GM23338 (cell line): ENCODE data around the gene GTF2H4. TPM values are rescaled to one million over a fixed set of nuclear protein-coding genes. Genes with fewer than 3 reads are reported as not detected.

Source experiments
- ATAC-seq: fragments of 200-7000 bp; cut with Tn5 transposase; 3 replicates; pipeline ENCODE4 v1.9.1; 2020
- DNase-seq: peaks from one replicate; pipeline ENCODE4 v3.0.0-alpha.2; 2015; ENCODE audit warnings: low spot score
- H2AFZ ChIP-seq: fragments of 200-600 bp; sonication (generic); 2 replicates; pipeline ENCODE4 v1.8.0; 2016; ENCODE audit warnings: antibody characterized with exemption, mild to moderate bottlenecking, moderate library complexity
- H3F3A ChIP-seq: fragments of 200-600 bp; sonication (generic); replicated peaks from 2 replicates; pipeline ENCODE4 v1.8.0; 2017; ENCODE audit warnings: antibody characterized with exemption, mixed run types, low read depth
- H3K27ac ChIP-seq: fragments of 200-600 bp; sonication (generic); 2 replicates; pipeline ENCODE4 v1.6.1; 2016; ENCODE audit warnings: low read depth
- H3K27me3 ChIP-seq: fragments of 200-600 bp; sonication (generic); 2 replicates; pipeline ENCODE4 v1.8.0; 2016; ENCODE audit warnings: mild to moderate bottlenecking, mixed run types, moderate library complexity; ENCODE audit not compliant: insufficient read depth
- H3K36me3 ChIP-seq: fragments of 200-600 bp; sonication (generic); 2 replicates; pipeline ENCODE4 v1.8.0; 2016; ENCODE audit warnings: mild to moderate bottlenecking; ENCODE audit not compliant: insufficient read depth
- H3K4me1 ChIP-seq: fragments of 200-600 bp; sonication (generic); 2 replicates; pipeline ENCODE4 v1.8.0; 2016; ENCODE audit warnings: mild to moderate bottlenecking, moderate library complexity; ENCODE audit not compliant: insufficient read depth
- H3K4me2 ChIP-seq: fragments of 200-600 bp; sonication (generic); 2 replicates; pipeline ENCODE4 v1.7.1; 2017; ENCODE audit warnings: mixed run types
- H3K4me3 ChIP-seq: fragments of 200-600 bp; sonication (generic); 2 replicates; pipeline ENCODE4 v1.6.1; 2016; ENCODE audit warnings: mixed run types
- H3K79me2 ChIP-seq: fragments of 200-600 bp; sonication (generic); replicated peaks from 2 replicates; pipeline ENCODE4 v1.8.0; 2017; ENCODE audit warnings: mild to moderate bottlenecking; ENCODE audit not compliant: insufficient read depth
- H3K9me2 ChIP-seq: fragments of 200-600 bp; sonication (generic); 2 replicates; pipeline ENCODE4 v1.8.0; 2017; ENCODE audit not compliant: insufficient read depth
- H4K20me1 ChIP-seq: fragments of 200-600 bp; sonication (generic); replicated peaks from 2 replicates; pipeline ENCODE4 v1.8.0; 2017; ENCODE audit warnings: mild to moderate bottlenecking; ENCODE audit not compliant: insufficient read depth
- H3K27ac Mint-ChIP-seq: 2 replicates; pipeline ENCODE4 v1.8.0; 2020; ENCODE audit warnings: inconsistent platforms, mild to moderate bottlenecking, moderate library complexity, mixed read lengths
- H3K27me3 Mint-ChIP-seq: 3 replicates; pipeline ENCODE4 v1.8.0; 2022; ENCODE audit warnings: low read depth, mild to moderate bottlenecking, moderate library complexity, mixed read lengths, inconsistent platforms; ENCODE audit not compliant: insufficient read depth, poor library complexity
- H3K36me3 Mint-ChIP-seq: 3 replicates; pipeline ENCODE4 v1.8.0; 2021; ENCODE audit warnings: low read depth, mild to moderate bottlenecking, inconsistent platforms, moderate library complexity, mixed read lengths
- H3K4me1 Mint-ChIP-seq: 3 replicates; pipeline ENCODE4 v1.8.0; 2020; ENCODE audit warnings: mild to moderate bottlenecking, inconsistent platforms, mixed read lengths
- H3K4me3 Mint-ChIP-seq: 3 replicates; pipeline ENCODE4 v1.8.0; 2021; ENCODE audit warnings: moderate library complexity, mild to moderate bottlenecking, inconsistent platforms, mixed read lengths
- H3K9me3 Mint-ChIP-seq: 3 replicates; pipeline ENCODE4 v1.8.0; 2020; ENCODE audit warnings: moderate library complexity, mild to moderate bottlenecking, inconsistent platforms, mixed read lengths
- CREB1 ChIP-seq: fragments of 250-450 bp; sonication (Bioruptor Pico); IDR thresholded peaks from 2 replicates; pipeline ENCODE4 v1.5.0; 2020; ENCODE audit warnings: low read depth, mild to moderate bottlenecking, moderate library complexity
- EZH2 ChIP-seq: fragments of 200-600 bp; sonication (generic); IDR thresholded peaks from one replicate; pipeline ENCODE4 v1.8.0; 2017; ENCODE audit warnings: antibody characterized with exemption, mild to moderate bottlenecking, low read depth; ENCODE audit not compliant: unreplicated experiment
- EZH2phosphoT487 ChIP-seq: fragments of 200-600 bp; sonication (generic); IDR thresholded peaks from one replicate; pipeline ENCODE4 v1.8.1; 2018; ENCODE audit warnings: antibody characterized with exemption; ENCODE audit not compliant: unreplicated experiment
- JUNB ChIP-seq: IDR thresholded peaks from one replicate; pipeline ENCODE4 v1.6.1; 2016; ENCODE audit warnings: antibody characterized with exemption; ENCODE audit not compliant: unreplicated experiment
- NANOG ChIP-seq: IDR thresholded peaks from 2 replicates; pipeline ENCODE4 v1.6.1; 2016; ENCODE audit warnings: antibody characterized with exemption, borderline replicate concordance
- POLR2AphosphoS5 ChIP-seq: IDR thresholded peaks from 2 replicates; pipeline ENCODE4 v1.6.1; 2016; ENCODE audit warnings: antibody characterized with exemption, low read depth
- STAT1 ChIP-seq: IDR thresholded peaks from one replicate; pipeline ENCODE4 v1.6.1; 2016; ENCODE audit warnings: antibody characterized with exemption; ENCODE audit not compliant: unreplicated experiment
- ZNF114 ChIP-seq: fragments of 250-450 bp; sonication (Bioruptor Pico); IDR thresholded peaks from 2 replicates; pipeline ENCODE4 v1.5.0; 2020; ENCODE audit warnings: mild to moderate bottlenecking, moderate library complexity
- ZNF331 ChIP-seq: fragments of 250-450 bp; sonication (Bioruptor Pico); IDR thresholded peaks from 2 replicates; pipeline ENCODE4 v1.5.0; 2020; ENCODE audit warnings: low read depth, mild to moderate bottlenecking, moderate library complexity
- polyA plus RNA-seq: library from polyadenylated mRNA; unstranded; fragments of >200 nt; fragmentation: Nextera tagmentation; extraction: Ambion mirVana; gene quantifications from 2 replicates; pipeline ENCODE4 v1.2.1, GENCODE V29; 2016
- total RNA-seq: library from RNA; depleted of rRNA; stranded (reverse); fragments of >200 nt; shearing (Covaris generic); gene quantifications from 2 replicates; pipeline ENCODE4 v1.2.3, GENCODE V29; 2014
- TF ChIP-seq, protein P1 (sequence below): fragments of 250-450 bp; sonication (Bioruptor Pico); IDR thresholded peaks from 2 replicates; pipeline ENCODE4 v1.5.0; 2020; ENCODE audit warnings: mild to moderate bottlenecking, moderate library complexity
- TF ChIP-seq, protein P2 (sequence below): IDR thresholded peaks from 2 replicates; pipeline ENCODE4 v1.6.1; 2016; ENCODE audit warnings: antibody characterized with exemption
- TF ChIP-seq, protein P3 (sequence below): IDR thresholded peaks from one replicate; pipeline ENCODE4 v1.6.1; 2018; ENCODE audit warnings: antibody characterized with exemption; ENCODE audit not compliant: unreplicated experiment

The GTF2H4 gene
- total and polyA plus RNA-seq, 2 experiments from 2014 or later = 14.8 to 32.6 TPM

DNA sequence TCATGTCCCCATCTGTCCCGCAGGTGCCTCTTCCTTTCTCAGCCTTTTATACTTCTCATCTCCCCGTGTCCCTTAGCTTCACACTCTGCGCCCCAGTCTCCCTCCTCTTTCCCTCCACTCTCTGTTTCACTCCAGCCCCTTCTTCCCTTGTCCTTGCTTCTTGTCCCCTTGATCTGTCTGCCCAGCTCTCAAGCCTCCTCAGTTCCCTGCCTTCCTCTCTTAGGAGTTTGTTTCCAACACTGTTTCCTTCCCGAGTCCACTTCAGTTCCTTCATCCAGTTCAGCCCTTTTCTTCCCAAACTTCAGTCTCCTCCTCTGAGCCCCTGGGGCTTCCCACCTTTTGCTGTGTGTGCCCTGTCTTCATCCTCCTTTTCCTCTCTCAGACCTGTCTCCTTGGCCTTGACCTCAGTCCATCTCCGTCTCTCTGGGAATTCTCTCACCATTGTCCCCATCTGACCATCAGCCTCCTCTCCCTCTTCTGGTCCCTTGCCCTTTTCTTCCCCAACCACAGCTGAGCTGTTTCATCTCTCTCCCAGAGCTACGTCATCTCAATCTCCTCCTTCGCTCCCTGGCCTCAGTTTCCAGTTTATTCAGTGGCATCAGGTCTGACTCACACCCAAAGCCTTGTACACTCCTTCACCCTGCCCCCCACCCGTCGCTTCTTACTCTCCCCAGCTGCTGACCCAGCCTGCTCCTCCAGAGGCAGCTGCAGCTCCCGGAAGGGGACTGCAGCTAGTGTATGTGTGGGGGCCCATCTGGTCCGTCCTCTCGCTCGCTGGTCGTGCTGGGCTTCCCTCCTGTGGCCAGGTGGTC, 26.4 kb upstream of the GTF2H4 start:
- H3K4me3 Mint-ChIP-seq = peak overlapping the region; percentile 79
- H2AFZ ChIP-seq = 0 out of 2 replicates have a peak overlapping the region, but pooled peaks have one; percentile 18
- peak overlapping the region; percentile 97 for H3K27ac ChIP-seq
- H3K27me3 Mint-ChIP-seq = peaks cover 38% of the 10 kb centered on the region
- H4K20me1 ChIP-seq = peaks cover under 1% of the 10 kb centered on the region; the same call in 1 of the 2 replicates
- peaks cover 29% of the 10 kb centered on the region for H3F3A ChIP-seq
- H3K4me3 ChIP-seq = peak overlapping the region; percentile 92
- H3K36me3 Mint-ChIP-seq = peaks cover 2% of the 10 kb centered on the region; the same call in 2 of the 3 replicates
- H3K79me2 ChIP-seq = peaks cover 32% of the 10 kb centered on the region
- H3K4me1 Mint-ChIP-seq = peaks cover 71% of the 10 kb centered on the region
- no peaks in the 10 kb centered on the region for H3K36me3 ChIP-seq
- DNase-seq (peak; percentile 32), ATAC-seq (no peak)
- TF ChIP-seq EZH2 = no peak
- no peak for TF ChIP-seq NANOG
- no peak for TF ChIP-seq ZNF331 (CRISPR knock-in tag)
- no peak for TF ChIP-seq ZNF114 (CRISPR knock-in tag)
- no peak for TF ChIP-seq JUNB
- TF ChIP-seq STAT1 = no peak
- TF ChIP-seq, protein P1, sequence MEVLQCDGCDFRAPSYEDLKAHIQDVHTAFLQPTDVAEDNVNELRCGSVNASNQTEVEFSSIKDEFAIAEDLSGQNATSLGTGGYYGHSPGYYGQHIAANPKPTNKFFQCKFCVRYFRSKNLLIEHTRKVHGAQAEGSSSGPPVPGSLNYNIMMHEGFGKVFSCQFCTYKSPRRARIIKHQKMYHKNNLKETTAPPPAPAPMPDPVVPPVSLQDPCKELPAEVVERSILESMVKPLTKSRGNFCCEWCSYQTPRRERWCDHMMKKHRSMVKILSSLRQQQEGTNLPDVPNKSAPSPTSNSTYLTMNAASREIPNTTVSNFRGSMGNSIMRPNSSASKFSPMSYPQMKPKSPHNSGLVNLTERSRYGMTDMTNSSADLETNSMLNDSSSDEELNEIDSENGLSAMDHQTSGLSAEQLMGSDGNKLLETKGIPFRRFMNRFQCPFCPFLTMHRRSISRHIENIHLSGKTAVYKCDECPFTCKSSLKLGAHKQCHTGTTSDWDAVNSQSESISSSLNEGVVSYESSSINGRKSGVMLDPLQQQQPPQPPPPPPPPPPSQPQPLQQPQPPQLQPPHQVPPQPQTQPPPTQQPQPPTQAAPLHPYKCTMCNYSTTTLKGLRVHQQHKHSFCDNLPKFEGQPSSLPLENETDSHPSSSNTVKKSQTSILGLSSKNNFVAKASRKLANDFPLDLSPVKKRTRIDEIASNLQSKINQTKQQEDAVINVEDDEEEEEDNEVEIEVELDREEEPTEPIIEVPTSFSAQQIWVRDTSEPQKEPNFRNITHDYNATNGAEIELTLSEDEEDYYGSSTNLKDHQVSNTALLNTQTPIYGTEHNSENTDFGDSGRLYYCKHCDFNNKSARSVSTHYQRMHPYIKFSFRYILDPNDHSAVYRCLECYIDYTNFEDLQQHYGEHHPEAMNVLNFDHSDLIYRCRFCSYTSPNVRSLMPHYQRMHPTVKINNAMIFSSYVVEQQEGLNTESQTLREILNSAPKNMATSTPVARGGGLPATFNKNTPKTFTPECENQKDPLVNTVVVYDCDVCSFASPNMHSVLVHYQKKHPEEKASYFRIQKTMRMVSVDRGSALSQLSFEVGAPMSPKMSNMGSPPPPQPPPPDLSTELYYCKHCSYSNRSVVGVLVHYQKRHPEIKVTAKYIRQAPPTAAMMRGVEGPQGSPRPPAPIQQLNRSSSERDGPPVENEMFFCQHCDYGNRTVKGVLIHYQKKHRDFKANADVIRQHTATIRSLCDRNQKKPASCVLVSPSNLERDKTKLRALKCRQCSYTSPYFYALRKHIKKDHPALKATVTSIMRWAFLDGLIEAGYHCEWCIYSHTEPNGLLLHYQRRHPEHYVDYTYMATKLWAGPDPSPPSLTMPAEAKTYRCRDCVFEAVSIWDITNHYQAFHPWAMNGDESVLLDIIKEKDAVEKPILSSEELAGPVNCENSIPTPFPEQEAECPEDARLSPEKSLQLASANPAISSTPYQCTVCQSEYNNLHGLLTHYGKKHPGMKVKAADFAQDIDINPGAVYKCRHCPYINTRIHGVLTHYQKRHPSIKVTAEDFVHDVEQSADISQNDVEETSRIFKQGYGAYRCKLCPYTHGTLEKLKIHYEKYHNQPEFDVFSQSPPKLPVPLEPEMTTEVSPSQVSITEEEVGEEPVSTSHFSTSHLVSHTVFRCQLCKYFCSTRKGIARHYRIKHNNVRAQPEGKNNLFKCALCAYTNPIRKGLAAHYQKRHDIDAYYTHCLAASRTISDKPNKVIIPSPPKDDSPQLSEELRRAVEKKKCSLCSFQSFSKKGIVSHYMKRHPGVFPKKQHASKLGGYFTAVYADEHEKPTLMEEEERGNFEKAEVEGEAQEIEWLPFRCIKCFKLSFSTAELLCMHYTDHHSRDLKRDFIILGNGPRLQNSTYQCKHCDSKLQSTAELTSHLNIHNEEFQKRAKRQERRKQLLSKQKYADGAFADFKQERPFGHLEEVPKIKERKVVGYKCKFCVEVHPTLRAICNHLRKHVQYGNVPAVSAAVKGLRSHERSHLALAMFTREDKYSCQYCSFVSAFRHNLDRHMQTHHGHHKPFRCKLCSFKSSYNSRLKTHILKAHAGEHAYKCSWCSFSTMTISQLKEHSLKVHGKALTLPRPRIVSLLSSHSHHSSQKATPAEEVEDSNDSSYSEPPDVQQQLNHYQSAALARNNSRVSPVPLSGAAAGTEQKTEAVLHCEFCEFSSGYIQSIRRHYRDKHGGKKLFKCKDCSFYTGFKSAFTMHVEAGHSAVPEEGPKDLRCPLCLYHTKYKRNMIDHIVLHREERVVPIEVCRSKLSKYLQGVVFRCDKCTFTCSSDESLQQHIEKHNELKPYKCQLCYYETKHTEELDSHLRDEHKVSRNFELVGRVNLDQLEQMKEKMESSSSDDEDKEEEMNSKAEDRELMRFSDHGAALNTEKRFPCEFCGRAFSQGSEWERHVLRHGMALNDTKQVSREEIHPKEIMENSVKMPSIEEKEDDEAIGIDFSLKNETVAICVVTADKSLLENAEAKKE (CRISPR knock-in tag) = no peak
- TF ChIP-seq EZH2phosphoT487 = no peak
- no peak for TF ChIP-seq POLR2AphosphoS5
- TF ChIP-seq CREB1 (CRISPR knock-in tag) = no peak
- TF ChIP-seq, protein P2, sequence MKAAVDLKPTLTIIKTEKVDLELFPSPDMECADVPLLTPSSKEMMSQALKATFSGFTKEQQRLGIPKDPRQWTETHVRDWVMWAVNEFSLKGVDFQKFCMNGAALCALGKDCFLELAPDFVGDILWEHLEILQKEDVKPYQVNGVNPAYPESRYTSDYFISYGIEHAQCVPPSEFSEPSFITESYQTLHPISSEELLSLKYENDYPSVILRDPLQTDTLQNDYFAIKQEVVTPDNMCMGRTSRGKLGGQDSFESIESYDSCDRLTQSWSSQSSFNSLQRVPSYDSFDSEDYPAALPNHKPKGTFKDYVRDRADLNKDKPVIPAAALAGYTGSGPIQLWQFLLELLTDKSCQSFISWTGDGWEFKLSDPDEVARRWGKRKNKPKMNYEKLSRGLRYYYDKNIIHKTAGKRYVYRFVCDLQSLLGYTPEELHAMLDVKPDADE = no peak
- TF ChIP-seq, protein P3, sequence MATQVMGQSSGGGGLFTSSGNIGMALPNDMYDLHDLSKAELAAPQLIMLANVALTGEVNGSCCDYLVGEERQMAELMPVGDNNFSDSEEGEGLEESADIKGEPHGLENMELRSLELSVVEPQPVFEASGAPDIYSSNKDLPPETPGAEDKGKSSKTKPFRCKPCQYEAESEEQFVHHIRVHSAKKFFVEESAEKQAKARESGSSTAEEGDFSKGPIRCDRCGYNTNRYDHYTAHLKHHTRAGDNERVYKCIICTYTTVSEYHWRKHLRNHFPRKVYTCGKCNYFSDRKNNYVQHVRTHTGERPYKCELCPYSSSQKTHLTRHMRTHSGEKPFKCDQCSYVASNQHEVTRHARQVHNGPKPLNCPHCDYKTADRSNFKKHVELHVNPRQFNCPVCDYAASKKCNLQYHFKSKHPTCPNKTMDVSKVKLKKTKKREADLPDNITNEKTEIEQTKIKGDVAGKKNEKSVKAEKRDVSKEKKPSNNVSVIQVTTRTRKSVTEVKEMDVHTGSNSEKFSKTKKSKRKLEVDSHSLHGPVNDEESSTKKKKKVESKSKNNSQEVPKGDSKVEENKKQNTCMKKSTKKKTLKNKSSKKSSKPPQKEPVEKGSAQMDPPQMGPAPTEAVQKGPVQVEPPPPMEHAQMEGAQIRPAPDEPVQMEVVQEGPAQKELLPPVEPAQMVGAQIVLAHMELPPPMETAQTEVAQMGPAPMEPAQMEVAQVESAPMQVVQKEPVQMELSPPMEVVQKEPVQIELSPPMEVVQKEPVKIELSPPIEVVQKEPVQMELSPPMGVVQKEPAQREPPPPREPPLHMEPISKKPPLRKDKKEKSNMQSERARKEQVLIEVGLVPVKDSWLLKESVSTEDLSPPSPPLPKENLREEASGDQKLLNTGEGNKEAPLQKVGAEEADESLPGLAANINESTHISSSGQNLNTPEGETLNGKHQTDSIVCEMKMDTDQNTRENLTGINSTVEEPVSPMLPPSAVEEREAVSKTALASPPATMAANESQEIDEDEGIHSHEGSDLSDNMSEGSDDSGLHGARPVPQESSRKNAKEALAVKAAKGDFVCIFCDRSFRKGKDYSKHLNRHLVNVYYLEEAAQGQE = no peak
- H3K4me1 ChIP-seq = peaks cover 51% of the 10 kb centered on the region
- H3K9me3 Mint-ChIP-seq = no peaks in the 10 kb centered on the region
- no peaks in the 10 kb centered on the region for H3K27me3 ChIP-seq
- peak overlapping the region; percentile 100 for H3K4me2 ChIP-seq
- peak overlapping the region; percentile 46; the same call in 1 of the 2 replicates for H3K27ac Mint-ChIP-seq
- H3K9me2 ChIP-seq = 0 out of 2 replicates have a peak, but pooled peaks cover 2% of the 10 kb centered on the region
